Mesothelial cell of epicardium (in vitro differentiated cells): ENCODE measurements around the gene AJAP1. TPM values are rescaled to one million over a fixed set of nuclear protein-coding genes. Genes with fewer than 3 reads are reported as not detected.
"Not testable (repeated sequence)": the region's sequence is repeated elsewhere in the genome, so short reads cannot be mapped to it uniquely, and the experiment has no call there.

Source experiments
- DNase-seq, 2 experiments: peaks; one replicate each; pipeline ENCODE4 v3.0.0; 2021; ENCODE audit warnings: low spot score in 2 of 2; ENCODE audit not compliant: unreplicated experiment in 2 of 2
- H3K27ac Mint-ChIP-seq: 2 replicates; pipeline ENCODE4 v1.8.0; 2021; ENCODE audit warnings: mixed read lengths
- H3K27me3 Mint-ChIP-seq: 2 replicates; pipeline ENCODE4 v1.8.0; 2021; ENCODE audit warnings: low read depth, mixed read lengths
- H3K36me3 Mint-ChIP-seq: 2 replicates; pipeline ENCODE4 v1.8.0; 2021; ENCODE audit warnings: mixed read lengths
- H3K4me1 Mint-ChIP-seq: 2 replicates; pipeline ENCODE4 v1.8.0; 2021; ENCODE audit warnings: mixed read lengths
- H3K4me3 Mint-ChIP-seq: 2 replicates; pipeline ENCODE4 v1.8.0; 2021; ENCODE audit warnings: mild to moderate bottlenecking, moderate library complexity, mixed read lengths
- H3K9me3 Mint-ChIP-seq: 2 replicates; pipeline ENCODE4 v1.8.0; 2021; ENCODE audit warnings: mixed read lengths
- CTCF ChIP-seq: fragments of 200-600 bp; sonication (generic); IDR thresholded peaks from one replicate; pipeline ENCODE4 v1.5.0; 2021; ENCODE audit warnings: antibody characterized with exemption; ENCODE audit not compliant: unreplicated experiment
- total RNA-seq: library from RNA; stranded (reverse); gene quantifications from 3 replicates; pipeline ENCODE4 v1.2.1, GENCODE V29; 2021

The AJAP1 gene
- total RNA-seq, 1 donor from 2014 or later = 2.4 TPM

GRCh38 chr1:4665456-4665855 is 11.0 kb downstream of the AJAP1 start:
- Mint-ChIP-seq H3K4me3 (no peak overlapping the region), H3K4me1 (peaks cover 8% of the 10 kb centered on the region), H3K27ac (no peak overlapping the region), H3K9me3 (no peaks in the 10 kb centered on the region), H3K36me3 (no peaks in the 10 kb centered on the region), H3K27me3 (peaks cover 42% of the 10 kb centered on the region)
- TF ChIP-seq CTCF = no peak
- no peak for DNase-seq

- H3K27ac Mint-ChIP-seq, H3K9me3 Mint-ChIP-seq, DNase-seq, H3K4me1 Mint-ChIP-seq, H3K4me3 Mint-ChIP-seq, H3K36me3 Mint-ChIP-seq: not testable (repeated sequence)
- peaks cover 32% of the 10 kb centered on the region for H3K27me3 Mint-ChIP-seq
Observed at GRCh38 chr1:4666683-4667082, 12.3 kb downstream of the AJAP1 start.

DNA sequence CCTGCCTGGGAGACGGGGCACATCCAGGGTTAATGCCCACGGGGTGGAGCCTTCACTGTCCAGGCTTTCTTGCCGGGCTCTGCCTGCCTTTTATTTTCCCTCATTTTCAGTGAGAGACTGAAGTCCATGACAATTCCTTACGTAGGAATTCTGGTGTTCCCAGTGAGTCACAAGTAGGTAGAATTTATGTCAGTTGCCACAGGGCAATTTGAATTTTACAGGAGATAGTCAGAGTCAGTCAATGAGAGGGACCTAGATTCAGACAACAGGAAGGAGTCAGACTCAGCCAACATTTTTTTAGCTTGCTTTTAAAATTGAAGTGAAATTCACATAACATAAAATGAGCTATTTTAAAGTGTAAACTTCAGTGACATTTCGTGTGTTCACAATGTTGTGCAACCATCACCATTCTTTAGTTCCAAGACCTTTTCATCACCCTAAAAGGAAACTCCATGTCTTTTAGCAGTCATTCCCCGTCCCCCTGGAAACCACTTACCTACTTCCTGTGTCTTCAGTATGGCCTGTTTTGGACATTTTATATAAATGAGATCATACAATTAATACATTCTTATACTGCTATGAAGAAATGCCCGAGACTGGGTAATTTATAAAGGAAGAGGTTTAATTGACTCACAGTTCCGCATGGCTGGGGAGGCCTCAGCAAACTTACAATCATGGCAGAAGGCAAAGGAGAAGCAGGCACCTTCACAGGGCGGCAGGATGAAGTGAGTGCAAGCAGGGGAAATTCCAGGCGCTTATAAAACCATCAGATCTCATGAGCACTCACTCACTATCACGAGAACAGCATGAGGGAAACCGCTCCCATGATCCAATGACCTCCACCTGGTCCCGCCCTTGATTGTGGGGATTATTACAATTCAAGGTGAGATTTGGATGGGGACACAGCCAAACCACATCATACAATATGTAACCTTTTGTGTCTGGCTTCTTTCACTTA is 14.6 kb downstream of the AJAP1 start:
- H3K27me3 Mint-ChIP-seq = peaks cover 19% of the 10 kb centered on the region
- H3K27ac Mint-ChIP-seq = no peak overlapping the region
- H3K36me3 Mint-ChIP-seq = no peaks in the 10 kb centered on the region
- no peaks in the 10 kb centered on the region for H3K9me3 Mint-ChIP-seq
- H3K4me3 Mint-ChIP-seq = no peak overlapping the region
- no peaks in the 10 kb centered on the region for H3K4me1 Mint-ChIP-seq
- no peak for TF ChIP-seq CTCF
- DNase-seq = no peak

- H3K4me3 Mint-ChIP-seq = no peak overlapping the region
- no peaks in the 10 kb centered on the region for H3K36me3 Mint-ChIP-seq
- TF ChIP-seq CTCF = no peak
- no peaks in the 10 kb centered on the region for H3K4me1 Mint-ChIP-seq
- DNase-seq = no peak
- H3K9me3 Mint-ChIP-seq = no peaks in the 10 kb centered on the region
- H3K27me3 Mint-ChIP-seq = peaks cover 12% of the 10 kb centered on the region
- H3K27ac Mint-ChIP-seq = no peak overlapping the region
Observed at GRCh38 chr1:4670265-4670664, 15.9 kb downstream of the AJAP1 start.

- no peak for DNase-seq
- Mint-ChIP-seq H3K27ac (no peak overlapping the region), H3K4me3 (no peak overlapping the region), H3K4me1 (no peaks in the 10 kb centered on the region), H3K36me3 (no peaks in the 10 kb centered on the region), H3K9me3 (no peaks in the 10 kb centered on the region), H3K27me3 (peaks cover 8% of the 10 kb centered on the region)
- TF ChIP-seq CTCF = no peak
Observed at GRCh38 chr1:4671828-4672227, 17.4 kb downstream of the AJAP1 start.

- H3K36me3 Mint-ChIP-seq = no peaks in the 10 kb centered on the region
- no peak for TF ChIP-seq CTCF
- H3K27ac Mint-ChIP-seq = no peak overlapping the region
- H3K4me1 Mint-ChIP-seq = no peaks in the 10 kb centered on the region
- H3K9me3 Mint-ChIP-seq = peaks cover 10% of the 10 kb centered on the region
- H3K4me3 Mint-ChIP-seq = no peak overlapping the region
- no peak for DNase-seq
- H3K27me3 Mint-ChIP-seq = peaks cover 3% of the 10 kb centered on the region
Observed at GRCh38 chr1:4673494-4673893, 19.1 kb downstream of the AJAP1 start.
